Breast epithelium (tissue), 3 donors: Measurements from ENCODE around the gene MS4A3.

Source experiments
- POLR2AphosphoS5 ChIP-seq, 3 donors: sonication (generic); formaldehyde crosslinking; IDR thresholded peaks; one replicate each; pipeline ENCODE4 v1.6.1; 2017; ENCODE audit warnings: antibody characterized with exemption in 3 of 3
- TF ChIP-seq, protein P1 (sequence below), 3 donors: fragments of 450-650 bp; IDR thresholded peaks; one replicate each; pipeline ENCODE4 v1.5.1; 2016 to 2017; ENCODE audit warnings: antibody characterized with exemption in 3 of 3, mild to moderate bottlenecking in 3 of 3, moderate library complexity in 3 of 3

DNA sequence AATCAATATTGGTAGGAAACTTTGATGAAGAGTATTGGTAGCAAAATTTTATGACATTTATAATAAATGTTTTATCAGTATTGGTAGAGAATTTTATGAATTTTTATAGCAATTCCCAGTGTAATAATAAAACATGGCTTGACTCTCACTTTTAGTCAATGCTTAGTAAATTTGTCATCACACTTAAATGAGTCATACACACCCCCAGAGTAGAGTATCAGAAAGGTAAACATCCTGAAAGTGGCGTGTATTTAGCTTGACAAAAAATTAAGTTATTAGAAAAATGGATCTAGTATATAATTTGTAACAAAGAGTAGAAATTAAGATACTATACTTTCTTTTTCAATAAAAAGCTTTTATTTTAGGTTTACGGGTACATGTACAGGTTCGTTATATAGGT lies 2.6 kb downstream of the MS4A3 start:
- TF ChIP-seq, protein P1, sequence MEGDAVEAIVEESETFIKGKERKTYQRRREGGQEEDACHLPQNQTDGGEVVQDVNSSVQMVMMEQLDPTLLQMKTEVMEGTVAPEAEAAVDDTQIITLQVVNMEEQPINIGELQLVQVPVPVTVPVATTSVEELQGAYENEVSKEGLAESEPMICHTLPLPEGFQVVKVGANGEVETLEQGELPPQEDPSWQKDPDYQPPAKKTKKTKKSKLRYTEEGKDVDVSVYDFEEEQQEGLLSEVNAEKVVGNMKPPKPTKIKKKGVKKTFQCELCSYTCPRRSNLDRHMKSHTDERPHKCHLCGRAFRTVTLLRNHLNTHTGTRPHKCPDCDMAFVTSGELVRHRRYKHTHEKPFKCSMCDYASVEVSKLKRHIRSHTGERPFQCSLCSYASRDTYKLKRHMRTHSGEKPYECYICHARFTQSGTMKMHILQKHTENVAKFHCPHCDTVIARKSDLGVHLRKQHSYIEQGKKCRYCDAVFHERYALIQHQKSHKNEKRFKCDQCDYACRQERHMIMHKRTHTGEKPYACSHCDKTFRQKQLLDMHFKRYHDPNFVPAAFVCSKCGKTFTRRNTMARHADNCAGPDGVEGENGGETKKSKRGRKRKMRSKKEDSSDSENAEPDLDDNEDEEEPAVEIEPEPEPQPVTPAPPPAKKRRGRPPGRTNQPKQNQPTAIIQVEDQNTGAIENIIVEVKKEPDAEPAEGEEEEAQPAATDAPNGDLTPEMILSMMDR (IDR thresholded peaks at IDR 0.05) = no peak
- no peak for TF ChIP-seq POLR2AphosphoS5 (IDR thresholded peaks at IDR 0.05)
